HEK293 (cell line): ENCODE data around the gene CTDSP2.

Experiments
- CTCF ChIA-PET: fragments of 350-600 bp; formaldehyde crosslinking; extraction: SDS; loops from one replicate; lab custom pipeline; 2021; ENCODE audit warnings: antibody characterized with exemption; lab: Yijun Ruan, JAX
- POLR2A ChIA-PET: fragments of 300-600 bp; formaldehyde crosslinking; extraction: SDS; loops from one replicate; lab custom pipeline; 2020; ENCODE audit warnings: antibody characterized with exemption, inconsistent platforms; lab: Yijun Ruan, JAX
- H3K27ac ChIP-seq: fragments of 200-500 bp; sonication (Bioruptor generic); 2 replicates; pipeline ENCODE4 v1.5.1; 2014; ENCODE audit warnings: low read depth, low read length, control low read depth, inconsistent platforms; ENCODE audit errors: extremely low read depth
- H3K36me3 ChIP-seq, 2 experiments: fragments of 200-500 bp in 1 of 2; sonication (Bioruptor generic) in 1 of 2; 1 replicate in 1 of 2; 2 replicates in 1 of 2; pipeline ENCODE4 v1.5.1; 2014 to 2017; ENCODE audit warnings: inconsistent platforms in 2 of 2, low read length in 2 of 2; ENCODE audit not compliant: control insufficient read depth in 2 of 2, insufficient read depth in 1 of 2
- H3K4me1 ChIP-seq: fragments of 200-500 bp; sonication (Bioruptor generic); 2 replicates; pipeline ENCODE4 v1.5.1; 2014; ENCODE audit warnings: mild to moderate bottlenecking, low read length, inconsistent platforms; ENCODE audit not compliant: control insufficient read depth, insufficient read depth
- H3K4me3 ChIP-seq: 2 replicates; pipeline ENCODE4 v1.5.1; 2011; ENCODE audit warnings: low read depth, mild to moderate bottlenecking, control low read depth, low read length, moderate library complexity
- H3K9me3 ChIP-seq: fragments of 200-500 bp; sonication (Bioruptor generic); 2 replicates; pipeline ENCODE4 v1.5.1; 2014; ENCODE audit warnings: low read depth, low read length, inconsistent platforms; ENCODE audit not compliant: control insufficient read depth, insufficient read depth
- GLI2 ChIP-seq: fragments of 450-650 bp; formaldehyde crosslinking; IDR thresholded peaks from 2 replicates; pipeline ENCODE4; 2017; ENCODE audit warnings: missing biosample characterization, missing genetic modification characterization, low read depth, borderline replicate concordance
- KLF7 ChIP-seq: fragments of 450-650 bp; formaldehyde crosslinking; IDR thresholded peaks from 2 replicates; pipeline ENCODE4 v1.5.1; 2016; ENCODE audit warnings: missing biosample characterization, missing genetic modification characterization, borderline replicate concordance
- KLF9 ChIP-seq: fragments of 450-650 bp; formaldehyde crosslinking; IDR thresholded peaks from 2 replicates; pipeline ENCODE4 v1.5.1; 2016; ENCODE audit warnings: missing biosample characterization, missing genetic modification characterization, low read depth
- PRDM1 ChIP-seq: fragments of 450-650 bp; formaldehyde crosslinking; IDR thresholded peaks from 2 replicates; pipeline ENCODE4; 2016; ENCODE audit warnings: missing biosample characterization, missing genetic modification characterization
- YY2 ChIP-seq: fragments of 450-650 bp; formaldehyde crosslinking; IDR thresholded peaks from 2 replicates; pipeline ENCODE4 v1.5.1; 2016; ENCODE audit warnings: missing biosample characterization, missing genetic modification characterization
- ZBTB20 ChIP-seq: fragments of 450-650 bp; formaldehyde crosslinking; IDR thresholded peaks from 2 replicates; pipeline ENCODE4 v1.5.1; 2016; ENCODE audit warnings: missing biosample characterization, missing genetic modification characterization
- ZBTB7A ChIP-seq: fragments of 450-650 bp; formaldehyde crosslinking; IDR thresholded peaks from 2 replicates; pipeline ENCODE4 v1.5.1; 2016; ENCODE audit warnings: low read depth, missing biosample characterization, missing genetic modification characterization
- ZBTB8A ChIP-seq: fragments of 450-650 bp; formaldehyde crosslinking; IDR thresholded peaks from 2 replicates; pipeline ENCODE4 v1.5.1; 2016; ENCODE audit warnings: missing biosample characterization, missing genetic modification characterization
- ZEB2 ChIP-seq: fragments of 450-650 bp; formaldehyde crosslinking; IDR thresholded peaks from 2 replicates; pipeline ENCODE4 v1.5.1; 2016; ENCODE audit warnings: missing biosample characterization, missing genetic modification characterization
- ZFP3 ChIP-seq: fragments of 450-650 bp; formaldehyde crosslinking; IDR thresholded peaks from 2 replicates; pipeline ENCODE4 v1.5.1; 2016; ENCODE audit warnings: low read depth, missing biosample characterization, missing genetic modification characterization
- ZNF148 ChIP-seq: fragments of 450-650 bp; formaldehyde crosslinking; IDR thresholded peaks from 2 replicates; pipeline ENCODE4 v1.5.0; 2017; ENCODE audit warnings: missing biosample characterization, missing genetic modification characterization, borderline replicate concordance
- ZNF184 ChIP-seq: fragments of 450-650 bp; IDR thresholded peaks from 2 replicates; pipeline ENCODE4 v1.5.1; 2018; ENCODE audit warnings: missing biosample characterization, mild to moderate bottlenecking, missing genetic modification characterization
- ZNF239 ChIP-seq: fragments of 450-650 bp; formaldehyde crosslinking; IDR thresholded peaks from 2 replicates; pipeline ENCODE4 v1.5.1; 2016; ENCODE audit warnings: missing biosample characterization, missing genetic modification characterization
- ZNF24 ChIP-seq: fragments of 450-650 bp; formaldehyde crosslinking; IDR thresholded peaks from 2 replicates; pipeline ENCODE4 v1.5.1; 2016; ENCODE audit warnings: missing biosample characterization, missing genetic modification characterization
- ZNF366 ChIP-seq: fragments of 450-650 bp; formaldehyde crosslinking; conservative IDR thresholded peaks from 2 replicates; pipeline ENCODE4 v1.5.1; 2016; ENCODE audit warnings: missing biosample characterization, missing genetic modification characterization
- ZNF394 ChIP-seq: fragments of 450-650 bp; formaldehyde crosslinking; IDR thresholded peaks from 2 replicates; pipeline ENCODE4 v1.5.1; 2016; ENCODE audit warnings: missing biosample characterization, missing genetic modification characterization, mild to moderate bottlenecking, moderate library complexity, borderline replicate concordance
- ZNF423 ChIP-seq: fragments of 450-650 bp; formaldehyde crosslinking; IDR thresholded peaks from 2 replicates; pipeline ENCODE4 v1.5.1; 2016; ENCODE audit warnings: missing biosample characterization, missing genetic modification characterization
- ZNF426 ChIP-seq: fragments of 450-650 bp; formaldehyde crosslinking; IDR thresholded peaks from 2 replicates; pipeline ENCODE4 v1.5.1; 2017; ENCODE audit warnings: missing biosample characterization, missing genetic modification characterization, mild to moderate bottlenecking, inconsistent platforms, moderate library complexity
- ZNF433 ChIP-seq: fragments of 450-650 bp; formaldehyde crosslinking; IDR thresholded peaks from 2 replicates; pipeline ENCODE4 v1.5.1; 2016; ENCODE audit warnings: missing biosample characterization, missing genetic modification characterization, low read depth
- ZNF501 ChIP-seq: fragments of 450-650 bp; formaldehyde crosslinking; IDR thresholded peaks from 2 replicates; pipeline ENCODE4 v1.5.1; 2016; ENCODE audit warnings: missing biosample characterization, missing genetic modification characterization
- ZNF514 ChIP-seq: fragments of 450-650 bp; formaldehyde crosslinking; IDR thresholded peaks from 2 replicates; pipeline ENCODE4 v1.5.1; 2016; ENCODE audit warnings: missing biosample characterization, missing genetic modification characterization
- ZNF623 ChIP-seq: fragments of 450-650 bp; formaldehyde crosslinking; IDR thresholded peaks from 2 replicates; pipeline ENCODE4 v1.5.1; 2016; ENCODE audit warnings: missing biosample characterization, missing genetic modification characterization
- ZNF747 ChIP-seq: fragments of 450-650 bp; formaldehyde crosslinking; IDR thresholded peaks from 2 replicates; pipeline ENCODE4 v1.5.1; 2016; ENCODE audit warnings: missing biosample characterization, missing genetic modification characterization
- TF ChIP-seq, protein P1 (sequence below): fragments of 450-650 bp; formaldehyde crosslinking; IDR thresholded peaks from 2 replicates; pipeline ENCODE4 v1.5.1; 2017; ENCODE audit warnings: missing biosample characterization, mild to moderate bottlenecking, missing genetic modification characterization, moderate library complexity
- TF ChIP-seq, protein P2 (sequence below): fragments of 450-650 bp; formaldehyde crosslinking; IDR thresholded peaks from 2 replicates; pipeline ENCODE4 v1.5.1; 2017; ENCODE audit warnings: missing biosample characterization, missing genetic modification characterization

CTDSP2 gene

GRCh38 chr12:57848208-57848607, 1.7 kb upstream of the CTDSP2 start:
- Histone ChIP-seq H3K4me3 (no peak overlapping the region), H3K4me1 (0 out of 2 replicates have a peak, but pooled peaks cover 3% of the 10 kb centered on the region), H3K9me3 (no peaks in the 10 kb centered on the region), H3K27ac (no peak overlapping the region), H3K36me3 (no peaks in the 10 kb centered on the region)
- ChIA-PET CTCF (interaction anchor here (0.9 to 1.4 kb wide), 3 partner anchors 47 to 93 kb away, joined by 3 to 5 read pairs (median 3); partner anchors contain the start of gene ATP23), POLR2A (interaction anchor here (0.7 to 5.2 kb wide), 5 partner anchors 10 to 47 kb away, joined by 3 to 61 read pairs (median 4); no protein-coding TSS in a partner anchor)
- TF ChIP-seq ZNF433 (tag by site-specific recombination) (no peak), KLF7 (tag by site-specific recombination) (no peak), ZNF184 (tag by site-specific recombination) (no peak), YY2 (tag by site-specific recombination) (no peak), KLF9 (no peak), ZNF747 (tag by site-specific recombination) (no peak), ZNF423 (tag by site-specific recombination) (no peak)

DNA sequence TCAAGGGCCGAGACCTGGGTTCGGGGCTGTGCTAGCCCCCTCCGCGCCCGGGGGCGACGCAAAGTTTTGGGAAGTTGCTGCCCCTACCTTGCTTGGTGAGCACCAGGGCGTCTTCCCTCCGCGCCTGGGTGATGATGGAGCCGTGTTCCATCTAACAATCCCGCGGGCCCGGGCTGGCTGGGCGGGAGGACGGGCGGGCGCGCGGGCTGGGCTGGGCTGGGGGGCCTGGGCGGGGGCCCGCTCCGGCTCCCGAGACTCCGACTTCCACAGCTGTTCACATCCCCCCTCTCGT, 298 bp downstream of the CTDSP2 start:
- Histone ChIP-seq H3K4me1 (peaks cover 18% of the 10 kb centered on the region), H3K27ac (peak overlapping the region; percentile 95), H3K9me3 (no peaks in the 10 kb centered on the region), H3K4me3 (peak overlapping the region; percentile 96), H3K36me3 (no peaks in the 10 kb centered on the region)
- ChIA-PET POLR2A (interaction anchor here (0.5 to 5.2 kb wide), 11 partner anchors 9 to 326 kb away, joined by 3 to 61 read pairs (median 6); partner anchors contain the start of genes ATP23 and DDIT3), CTCF (interaction anchor here (0.5 to 1.3 kb wide), 3 partner anchors 14 to 110 kb away, joined by 3 read pairs; partner anchors contain the start of gene TSFM)
- TF ChIP-seq ZBTB8A = peak; percentile 91
- TF ChIP-seq, protein P1, sequence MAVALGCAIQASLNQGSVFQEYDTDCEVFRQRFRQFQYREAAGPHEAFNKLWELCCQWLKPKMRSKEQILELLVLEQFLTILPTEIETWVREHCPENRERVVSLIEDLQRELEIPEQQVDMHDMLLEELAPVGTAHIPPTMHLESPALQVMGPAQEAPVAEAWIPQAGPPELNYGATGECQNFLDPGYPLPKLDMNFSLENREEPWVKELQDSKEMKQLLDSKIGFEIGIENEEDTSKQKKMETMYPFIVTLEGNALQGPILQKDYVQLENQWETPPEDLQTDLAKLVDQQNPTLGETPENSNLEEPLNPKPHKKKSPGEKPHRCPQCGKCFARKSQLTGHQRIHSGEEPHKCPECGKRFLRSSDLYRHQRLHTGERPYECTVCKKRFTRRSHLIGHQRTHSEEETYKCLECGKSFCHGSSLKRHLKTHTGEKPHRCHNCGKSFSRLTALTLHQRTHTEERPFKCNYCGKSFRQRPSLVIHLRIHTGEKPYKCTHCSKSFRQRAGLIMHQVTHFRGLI (tag by site-specific recombination) = peak; percentile 71; the same call in 1 of the 2 replicates
- TF ChIP-seq ZBTB7A = 0 out of 2 replicates have a peak, but pooled peaks have one; percentile 4
- TF ChIP-seq PRDM1 (tag by site-specific recombination) = no peak
- no peak for TF ChIP-seq ZNF24
- TF ChIP-seq ZNF366 (tag by site-specific recombination) = no peak
- no peak for TF ChIP-seq ZNF239 (tag by site-specific recombination)
- peak; percentile 9; the same call in 1 of the 2 replicates for TF ChIP-seq ZBTB20
- TF ChIP-seq, protein P2, sequence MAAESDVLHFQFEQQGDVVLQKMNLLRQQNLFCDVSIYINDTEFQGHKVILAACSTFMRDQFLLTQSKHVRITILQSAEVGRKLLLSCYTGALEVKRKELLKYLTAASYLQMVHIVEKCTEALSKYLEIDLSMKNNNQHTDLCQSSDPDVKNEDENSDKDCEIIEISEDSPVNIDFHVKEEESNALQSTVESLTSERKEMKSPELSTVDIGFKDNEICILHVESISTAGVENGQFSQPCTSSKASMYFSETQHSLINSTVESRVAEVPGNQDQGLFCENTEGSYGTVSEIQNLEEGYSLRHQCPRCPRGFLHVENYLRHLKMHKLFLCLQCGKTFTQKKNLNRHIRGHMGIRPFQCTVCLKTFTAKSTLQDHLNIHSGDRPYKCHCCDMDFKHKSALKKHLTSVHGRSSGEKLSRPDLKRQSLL = peak; percentile 88
- no peak for TF ChIP-seq ZEB2 (tag by site-specific recombination)
- TF ChIP-seq ZNF426 (tag by site-specific recombination) = no peak

DNA sequence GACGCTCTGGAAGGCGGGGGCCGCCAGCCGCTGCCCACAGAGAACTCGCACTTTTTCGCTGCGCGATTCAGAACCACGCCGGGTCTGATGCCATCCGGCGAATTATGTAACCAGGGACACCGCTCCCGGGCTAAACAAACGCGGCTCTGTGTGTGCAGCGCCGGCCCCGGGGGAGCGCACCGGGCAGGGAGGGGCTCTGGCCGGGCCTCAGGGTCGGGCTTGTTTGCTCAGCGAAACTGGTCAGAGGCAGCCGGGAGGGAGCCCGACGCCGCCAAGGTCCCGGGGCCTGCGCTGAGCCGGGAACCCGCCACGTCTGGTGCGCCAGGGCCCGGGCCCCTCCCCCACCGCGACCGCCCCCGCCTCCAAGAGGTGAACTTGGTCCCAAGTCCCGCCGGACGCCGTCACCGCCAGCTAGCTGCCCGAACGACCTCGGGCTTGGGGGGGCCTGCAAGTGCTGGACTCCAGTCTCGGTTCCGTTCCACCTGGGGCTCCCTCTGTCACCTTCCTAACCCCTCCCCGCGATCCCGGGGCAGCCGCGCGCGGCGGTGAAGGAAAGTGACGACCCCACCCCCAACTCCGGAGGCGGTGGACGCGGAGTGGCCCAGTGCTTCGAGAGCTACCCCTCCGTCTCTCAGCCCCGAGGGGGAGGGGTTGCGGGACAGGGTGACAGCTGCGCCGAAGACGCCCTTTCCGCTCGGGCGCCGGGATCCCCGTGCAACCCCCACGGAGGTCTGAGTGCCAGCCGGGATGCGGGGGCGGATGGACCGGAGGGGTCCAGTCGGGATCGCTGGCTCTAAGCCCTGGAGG, 848 bp downstream of the CTDSP2 start:
- ChIA-PET POLR2A (interaction anchor here (0.5 to 5.2 kb wide), 10 partner anchors 9 to 325 kb away, joined by 3 to 61 read pairs (median 6); partner anchors contain the start of genes ATP23 and DDIT3), CTCF (interaction anchor here (1.1 to 1.5 kb wide), 4 partner anchors 14 to 63 kb away, joined by 3 to 5 read pairs (median 4); partner anchors contain the start of gene TSFM)
- TF ChIP-seq ZNF394 (tag by site-specific recombination) (peak; percentile 54), ZNF501 (tag by site-specific recombination) (peak; percentile 78; the same call in 1 of the 2 replicates), ZNF623 (tag by site-specific recombination) (no peak), ZNF24 (peak; percentile 32; the same call in 1 of the 2 replicates), ZNF148 (tag by site-specific recombination) (no peak), GLI2 (tag by site-specific recombination) (no peak), ZFP3 (tag by site-specific recombination) (no peak), ZNF514 (no peak)

More for the DNA sequence above, 848 bp downstream of the CTDSP2 start:
- Histone ChIP-seq H3K9me3 (no peaks in the 10 kb centered on the region), H3K4me3 (peak overlapping the region; percentile 96), H3K27ac (peak overlapping the region; percentile 95), H3K36me3 (no peaks in the 10 kb centered on the region), H3K4me1 (peaks cover 22% of the 10 kb centered on the region)
